ENCODE measurements around the gene TXNDC2. TPM values are rescaled to one million over a fixed set of nuclear protein-coding genes. Genes with fewer than 3 reads are reported as not detected.

Gene TXNDC2
- polyA plus RNA-seq, 4 donors: 0.03 to 0.10 TPM; not detected in 2

DNA sequence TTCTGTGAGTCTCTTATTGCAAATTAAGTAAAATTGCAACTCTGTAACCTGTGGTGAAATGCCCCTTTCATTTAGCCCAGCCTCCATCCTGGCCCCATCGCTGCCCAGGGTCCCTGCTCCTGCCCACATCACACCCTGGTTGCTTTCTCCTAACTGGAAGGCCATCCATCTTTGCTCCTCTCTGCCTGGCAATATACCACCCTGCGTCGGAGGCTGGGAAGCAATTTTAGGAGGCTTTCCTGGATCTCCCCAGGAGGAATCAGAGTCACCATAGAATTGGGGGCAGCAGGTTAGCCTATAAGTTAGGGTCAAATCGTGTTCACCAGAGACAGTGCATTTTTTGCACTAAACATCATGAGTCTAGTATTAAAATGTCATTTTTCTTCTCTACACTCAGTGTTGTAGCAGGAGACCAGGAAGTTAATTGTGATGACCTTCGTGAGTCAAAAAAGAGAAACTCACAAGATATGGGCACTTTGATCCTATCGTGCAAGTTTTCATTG, 14.5 kb upstream of the TXNDC2 start:
- Histone ChIP-seq H3K9me3 (ENCODE audit: control insufficient read depth in 2 of 2, insufficient read depth in 1 of 2, low read depth in 1 of 2, low read length in 1 of 2) (peaks cover 0 to 6% of the 10 kb centered on the region in 2 donors), H3K36me3 (ENCODE audit: control insufficient read depth in 3 of 3, insufficient read depth in 2 of 3, low read depth in 1 of 3, low read length in 3 of 3) (no peaks in the 10 kb centered on the region), H3K4me3 (ENCODE audit: low read depth in 1 of 3, low read length in 3 of 3) (no peak overlapping the region), H3K4me1 (ENCODE audit: control insufficient read depth in 3 of 3, insufficient read depth in 2 of 3, low read depth in 1 of 3, low read length in 2 of 3) (peaks cover 3 to 37% (median 9%) of the 10 kb centered on the region in 3 donors), H3K27me3 (ENCODE audit: control insufficient read depth in 3 of 3, insufficient read depth in 3 of 3, low read length in 3 of 3) (no peaks in the 10 kb centered on the region), H3K27ac (ENCODE audit: low read depth in 1 of 3, low read length in 2 of 3) (peak overlapping the region in 1 of 3 donors; percentile 83)
- FAIRE-seq: no peak
- WGBS, 3 donors: 80 to 83% (median 81%) methylated on average over 6 of the region's 6 CpGs
- DNase-seq: no peak

DNA sequence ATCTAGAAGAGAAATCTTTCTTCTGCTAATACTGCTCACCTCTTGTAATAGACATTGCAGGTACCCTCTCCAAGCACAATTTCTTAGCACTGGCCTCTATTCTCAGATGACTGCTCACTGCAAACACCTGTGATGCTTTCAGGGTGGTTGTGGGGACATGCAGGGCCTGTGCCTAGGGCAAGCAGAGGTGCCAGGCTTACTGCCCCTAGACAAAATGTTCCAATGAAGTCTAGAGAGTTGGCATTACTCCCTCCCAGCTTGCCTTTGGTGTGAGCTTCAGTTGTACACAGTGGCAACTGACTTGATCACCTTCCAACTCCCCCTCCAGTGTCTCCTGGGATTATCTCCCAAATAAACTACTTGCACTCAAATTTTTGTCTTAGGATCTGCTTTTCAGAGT, 12.9 kb upstream of the TXNDC2 start:
- Histone ChIP-seq H3K27ac (ENCODE audit: low read depth in 1 of 3, low read length in 2 of 3) (no peak overlapping the region), H3K27me3 (ENCODE audit: control insufficient read depth in 3 of 3, insufficient read depth in 3 of 3, low read length in 3 of 3) (no peaks in the 10 kb centered on the region), H3K4me1 (ENCODE audit: control insufficient read depth in 3 of 3, insufficient read depth in 2 of 3, low read depth in 1 of 3, low read length in 2 of 3) (peaks cover 3 to 49% (median 9%) of the 10 kb centered on the region in 3 donors), H3K9me3 (ENCODE audit: control insufficient read depth in 2 of 2, insufficient read depth in 1 of 2, low read depth in 1 of 2, low read length in 1 of 2) (no peaks in the 10 kb centered on the region), H3K4me3 (ENCODE audit: low read depth in 1 of 3, low read length in 3 of 3) (no peak overlapping the region), H3K36me3 (ENCODE audit: control insufficient read depth in 3 of 3, insufficient read depth in 2 of 3, low read depth in 1 of 3, low read length in 3 of 3) (no peaks in the 10 kb centered on the region)
- no peak for FAIRE-seq
- no peak for DNase-seq

DNA sequence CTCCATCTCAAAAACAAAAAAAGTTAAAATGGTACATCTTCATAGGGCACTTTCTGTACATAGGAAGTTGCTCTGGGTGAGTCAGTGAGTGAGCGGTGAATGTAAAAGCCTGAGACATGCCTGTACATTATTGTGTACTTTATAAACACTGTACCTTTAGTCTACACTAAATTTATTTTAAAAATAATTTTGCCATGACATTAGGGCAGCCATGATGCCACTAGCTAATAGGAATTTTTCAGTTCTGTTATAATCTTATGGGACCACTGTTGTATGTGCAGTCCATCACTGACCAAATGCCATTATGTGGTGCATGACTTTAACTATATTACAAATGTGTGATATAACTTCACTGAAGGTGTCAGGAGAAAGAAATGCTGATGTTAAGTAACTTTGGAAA, 11.0 kb upstream of the TXNDC2 start:
- WGBS, 3 donors: 97 to 100% (median 100%) methylated on average over 1 of the region's 1 CpG
- H3K4me3 ChIP-seq (ENCODE audit: low read depth in 1 of 3, low read length in 3 of 3): no peak overlapping the region
- FAIRE-seq: no peak

DNA sequence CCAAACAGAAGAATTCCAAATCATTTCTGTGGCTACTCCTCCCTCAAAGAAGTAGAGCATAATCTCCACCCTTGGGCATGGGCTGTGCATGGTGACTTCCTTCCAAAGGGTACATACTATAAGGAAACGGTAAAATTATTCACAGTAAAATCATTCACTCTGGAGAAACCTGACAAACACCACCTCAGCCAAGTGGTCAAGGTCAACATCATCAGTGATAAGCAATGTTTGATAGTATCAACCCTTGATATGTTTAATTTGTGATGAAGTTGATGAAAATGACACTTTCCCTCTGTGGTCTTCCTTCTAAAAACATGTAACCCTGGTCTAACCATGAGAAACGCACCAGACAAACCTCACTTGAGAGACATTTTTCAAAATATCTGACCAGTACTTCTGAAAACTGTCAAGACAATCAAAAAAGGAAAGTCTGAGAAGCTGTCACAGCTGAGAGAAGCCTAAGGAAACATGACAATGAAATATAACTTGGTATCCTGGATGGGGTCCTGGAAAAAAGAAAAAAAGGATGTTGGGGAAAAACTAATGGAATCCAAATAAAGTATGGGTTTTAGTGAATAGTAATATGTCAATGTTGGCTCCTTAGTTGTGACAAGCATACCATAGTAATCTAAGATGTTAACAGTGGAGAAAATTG, 9.4 kb upstream of the TXNDC2 start:
- DNase-seq (peak in 1 of 2 donors; percentile 30), FAIRE-seq (no peak)
- 47 to 77% (median 68%) methylated on average over 2 of the region's 2 CpGs for WGBS, 3 donors
- Histone ChIP-seq H3K36me3 (ENCODE audit: control insufficient read depth in 3 of 3, insufficient read depth in 2 of 3, low read depth in 1 of 3, low read length in 3 of 3) (no peaks in the 10 kb centered on the region), H3K4me3 (ENCODE audit: low read depth in 1 of 3, low read length in 3 of 3) (no peak overlapping the region), H3K27me3 (ENCODE audit: control insufficient read depth in 3 of 3, insufficient read depth in 3 of 3, low read length in 3 of 3) (no peaks in the 10 kb centered on the region), H3K27ac (ENCODE audit: low read depth in 1 of 3, low read length in 2 of 3) (peak overlapping the region in 1 of 3 donors; percentile 86), H3K4me1 (ENCODE audit: control insufficient read depth in 3 of 3, insufficient read depth in 2 of 3, low read depth in 1 of 3, low read length in 2 of 3) (peaks cover 0 to 22% (median 0%) of the 10 kb centered on the region in 3 donors), H3K9me3 (ENCODE audit: control insufficient read depth in 2 of 2, insufficient read depth in 1 of 2, low read depth in 1 of 2, low read length in 1 of 2) (no peaks in the 10 kb centered on the region)

More for the DNA sequence above, 11.0 kb upstream of the TXNDC2 start:
- Histone ChIP-seq H3K27ac (ENCODE audit: low read depth in 1 of 3, low read length in 2 of 3) (no peak overlapping the region), H3K4me1 (ENCODE audit: control insufficient read depth in 3 of 3, insufficient read depth in 2 of 3, low read depth in 1 of 3, low read length in 2 of 3) (peaks cover 1 to 38% (median 7%) of the 10 kb centered on the region in 3 donors), H3K27me3 (ENCODE audit: control insufficient read depth in 3 of 3, insufficient read depth in 3 of 3, low read length in 3 of 3) (no peaks in the 10 kb centered on the region), H3K9me3 (ENCODE audit: control insufficient read depth in 2 of 2, insufficient read depth in 1 of 2, low read depth in 1 of 2, low read length in 1 of 2) (no peaks in the 10 kb centered on the region), H3K36me3 (ENCODE audit: control insufficient read depth in 3 of 3, insufficient read depth in 2 of 3, low read depth in 1 of 3, low read length in 3 of 3) (no peaks in the 10 kb centered on the region)
- DNase-seq: no peak

DNA sequence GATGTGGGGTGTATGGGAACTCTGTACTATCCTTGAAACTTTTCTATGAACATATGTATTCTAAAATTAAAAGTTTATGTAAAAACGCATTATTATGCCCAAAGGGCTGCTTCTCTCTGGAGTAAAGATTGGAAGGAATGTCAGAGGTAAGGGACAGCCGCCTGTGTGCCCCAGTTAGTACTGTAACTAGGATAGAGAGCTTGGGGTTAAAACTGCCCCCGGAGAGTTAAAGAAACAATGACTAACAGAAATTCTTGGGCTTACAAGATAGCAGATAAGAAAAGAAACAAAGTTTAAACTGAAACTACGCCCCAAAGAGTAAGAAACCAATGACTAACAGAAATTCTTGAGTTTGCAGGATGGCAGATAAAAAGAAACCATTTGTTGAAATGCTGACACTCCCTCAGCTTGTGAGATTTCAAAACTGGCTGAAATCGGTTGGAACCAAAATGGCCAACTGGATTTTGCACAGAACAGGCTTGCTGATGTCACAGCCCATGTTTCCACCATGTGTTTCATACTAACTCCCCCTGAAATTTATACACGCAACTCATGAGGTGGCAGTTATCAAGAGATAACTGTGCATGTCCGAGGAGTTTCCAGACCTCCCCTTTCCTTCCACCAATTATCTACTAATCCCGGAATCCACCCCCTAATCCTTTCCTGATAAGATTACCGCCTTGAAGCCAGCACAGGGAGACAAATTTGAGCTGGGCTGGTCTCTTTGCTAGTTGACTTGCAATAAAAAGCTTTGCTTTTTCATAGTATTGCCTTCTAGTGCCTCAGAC, 8.7 kb upstream of the TXNDC2 start:
- Histone ChIP-seq H3K27me3 (ENCODE audit: control insufficient read depth in 3 of 3, insufficient read depth in 3 of 3, low read length in 3 of 3) (no peaks in the 10 kb centered on the region), H3K27ac (ENCODE audit: low read depth in 1 of 3, low read length in 2 of 3) (peak overlapping the region in 2 of 3 donors; percentile 4 to 86), H3K4me3 (ENCODE audit: low read depth in 1 of 3, low read length in 3 of 3) (no peak overlapping the region), H3K36me3 (ENCODE audit: control insufficient read depth in 3 of 3, insufficient read depth in 2 of 3, low read depth in 1 of 3, low read length in 3 of 3) (no peaks in the 10 kb centered on the region), H3K4me1 (ENCODE audit: control insufficient read depth in 3 of 3, insufficient read depth in 2 of 3, low read depth in 1 of 3, low read length in 2 of 3) (peaks cover 0 to 21% (median 0%) of the 10 kb centered on the region in 3 donors), H3K9me3 (ENCODE audit: control insufficient read depth in 2 of 2, insufficient read depth in 1 of 2, low read depth in 1 of 2, low read length in 1 of 2) (no peaks in the 10 kb centered on the region)
- FAIRE-seq (no peak), DNase-seq (peak; percentile 72 to 90)
- WGBS, 3 donors: 6 to 40% (median 27%) methylated on average over 9 of the region's 9 CpGs

DNA sequence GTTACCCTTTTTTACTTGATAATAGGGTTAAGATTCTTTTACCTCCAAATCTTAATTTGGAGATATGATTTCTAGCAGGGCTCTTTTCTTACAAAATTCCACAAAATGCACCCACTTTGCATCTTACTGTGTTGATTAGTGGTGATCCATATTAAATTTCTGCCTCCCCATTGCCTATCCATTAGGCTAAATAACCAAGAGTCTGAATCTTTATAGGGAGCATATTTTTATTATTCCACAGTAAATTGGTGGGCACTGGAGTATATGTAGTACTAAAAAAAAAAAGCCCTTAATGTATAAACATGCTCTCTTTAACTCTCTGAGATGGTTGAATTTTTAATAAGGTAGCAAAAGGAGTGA, 8.1 kb upstream of the TXNDC2 start:
- FAIRE-seq: no peak
- H3K27ac ChIP-seq (ENCODE audit: low read depth in 1 of 3, low read length in 2 of 3): peak overlapping the region in 1 of 3 donors; percentile 86
- H3K36me3 ChIP-seq (ENCODE audit: control insufficient read depth in 3 of 3, insufficient read depth in 2 of 3, low read depth in 1 of 3, low read length in 3 of 3): no peaks in the 10 kb centered on the region
- no peak overlapping the region for H3K4me3 ChIP-seq (ENCODE audit: low read depth in 1 of 3, low read length in 3 of 3)
- DNase-seq: no peak
- peaks cover 0 to 21% (median 0%) of the 10 kb centered on the region in 3 donors for H3K4me1 ChIP-seq (ENCODE audit: control insufficient read depth in 3 of 3, insufficient read depth in 2 of 3, low read depth in 1 of 3, low read length in 2 of 3)
- H3K9me3 ChIP-seq (ENCODE audit: control insufficient read depth in 2 of 2, insufficient read depth in 1 of 2, low read depth in 1 of 2, low read length in 1 of 2): no peaks in the 10 kb centered on the region
- H3K27me3 ChIP-seq (ENCODE audit: control insufficient read depth in 3 of 3, insufficient read depth in 3 of 3, low read length in 3 of 3): no peaks in the 10 kb centered on the region

DNA sequence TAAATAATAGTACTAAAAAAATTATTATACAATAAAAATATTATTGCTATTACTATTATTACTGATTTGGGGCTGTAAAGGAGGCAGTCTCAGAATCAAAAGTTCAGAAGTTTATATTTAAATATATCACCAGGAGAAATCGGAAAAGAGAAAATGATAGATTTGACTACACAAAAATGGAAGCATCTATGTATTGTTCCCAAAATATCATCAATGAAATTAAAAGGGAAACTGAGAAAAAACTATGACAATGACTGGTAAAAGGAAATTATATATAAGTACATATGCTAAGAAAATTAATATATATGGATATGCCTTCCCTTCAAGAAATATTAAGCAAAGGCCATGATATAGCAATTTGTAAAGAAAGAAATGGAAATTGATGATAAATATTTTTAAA, 7.7 kb upstream of the TXNDC2 start:
- no peak for FAIRE-seq
- Histone ChIP-seq H3K9me3 (ENCODE audit: control insufficient read depth in 2 of 2, insufficient read depth in 1 of 2, low read depth in 1 of 2, low read length in 1 of 2) (no peaks in the 10 kb centered on the region), H3K27ac (ENCODE audit: low read depth in 1 of 3, low read length in 2 of 3) (peak overlapping the region in 1 of 3 donors; percentile 86)

DNA sequence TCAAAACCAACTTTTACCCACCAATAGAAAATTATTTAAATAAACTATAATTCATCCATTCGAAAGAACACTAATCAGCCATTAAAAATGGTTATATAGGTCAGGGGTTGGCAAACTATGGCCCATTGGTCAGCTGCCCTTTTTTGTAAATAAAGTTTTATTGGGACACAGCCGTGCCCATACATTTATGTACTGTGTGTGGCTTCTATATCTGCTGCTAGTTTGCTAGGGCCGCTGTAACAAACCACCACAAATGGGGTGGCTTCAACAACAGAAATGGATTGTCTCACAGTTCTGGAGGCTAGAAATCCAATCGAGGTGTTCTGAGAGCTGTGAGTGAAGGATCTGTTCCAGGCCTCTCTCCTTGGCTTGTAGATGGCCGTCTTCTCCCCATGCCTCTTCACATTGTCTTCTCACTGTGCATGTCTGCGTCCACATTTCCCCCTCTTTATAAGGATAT, 7.0 kb upstream of the TXNDC2 start:
- FAIRE-seq: no peak

More for the DNA sequence above, 7.7 kb upstream of the TXNDC2 start:
- Histone ChIP-seq H3K4me1 (ENCODE audit: control insufficient read depth in 3 of 3, insufficient read depth in 2 of 3, low read depth in 1 of 3, low read length in 2 of 3) (peaks cover 0 to 21% (median 0%) of the 10 kb centered on the region in 3 donors), H3K36me3 (ENCODE audit: control insufficient read depth in 3 of 3, insufficient read depth in 2 of 3, low read depth in 1 of 3, low read length in 3 of 3) (no peaks in the 10 kb centered on the region), H3K4me3 (ENCODE audit: low read depth in 1 of 3, low read length in 3 of 3) (no peak overlapping the region), H3K27me3 (ENCODE audit: control insufficient read depth in 3 of 3, insufficient read depth in 3 of 3, low read length in 3 of 3) (no peaks in the 10 kb centered on the region)
- WGBS, 3 donors: 86 to 95% (median 92%) methylated on average over 1 of the region's 1 CpG
- DNase-seq: no peak

More for the DNA sequence above, 7.0 kb upstream of the TXNDC2 start:
- H3K4me3 ChIP-seq (ENCODE audit: low read depth in 1 of 3, low read length in 3 of 3): no peak overlapping the region
- H3K27ac ChIP-seq (ENCODE audit: low read depth in 1 of 3, low read length in 2 of 3): no peak overlapping the region
- H3K9me3 ChIP-seq (ENCODE audit: control insufficient read depth in 2 of 2, insufficient read depth in 1 of 2, low read depth in 1 of 2, low read length in 1 of 2): no peaks in the 10 kb centered on the region
- DNase-seq: no peak
- no peaks in the 10 kb centered on the region for H3K27me3 ChIP-seq (ENCODE audit: control insufficient read depth in 3 of 3, insufficient read depth in 3 of 3, low read length in 3 of 3)
- 92 to 93% (median 92%) methylated on average over 6 of the region's 6 CpGs for WGBS, 3 donors
- peaks cover 0 to 21% (median 0%) of the 10 kb centered on the region in 3 donors for H3K4me1 ChIP-seq (ENCODE audit: control insufficient read depth in 3 of 3, insufficient read depth in 2 of 3, low read depth in 1 of 3, low read length in 2 of 3)
- H3K36me3 ChIP-seq (ENCODE audit: control insufficient read depth in 3 of 3, insufficient read depth in 2 of 3, low read depth in 1 of 3, low read length in 3 of 3): no peaks in the 10 kb centered on the region
